ENCODE results near the gene PLEKHA5. TPM values are rescaled to one million over a fixed set of nuclear protein-coding genes. Genes with fewer than 3 reads are reported as not detected.

The PLEKHA5 gene
- total RNA-seq, 1 donor from 2014 or later = 62.5 TPM

- ATAC-seq = no peak
- intact Hi-C loops (cut with micrococcal nuclease) = no loop called here
- no peak for DNase-seq
These were observed 114.0 kb downstream of the PLEKHA5 start for GRCh38 chr12:19243551-19243950.

- DNase-seq (no peak), ATAC-seq (peak; percentile 52)
- intact Hi-C loops (cut with micrococcal nuclease) = no loop called here
These were observed 114.8 kb downstream of the PLEKHA5 start for GRCh38 chr12:19244312-19244711.

- ATAC-seq (no peak), DNase-seq (no peak)
- intact Hi-C loops (cut with micrococcal nuclease) = no loop called here
These were observed 115.6 kb downstream of the PLEKHA5 start for GRCh38 chr12:19245106-19245505.

- intact Hi-C loops (cut with micrococcal nuclease) = no loop called here
- ATAC-seq = no peak
- no peak for DNase-seq
These were observed 116.1 kb downstream of the PLEKHA5 start for GRCh38 chr12:19245666-19246065.

- ATAC-seq (no peak), DNase-seq (no peak)
- intact Hi-C loops (cut with micrococcal nuclease) = no loop called here
These were observed 117.4 kb downstream of the PLEKHA5 start for GRCh38 chr12:19246933-19247332.

GRCh38 chr12:19248929-19249602 is 119.5 kb downstream of the PLEKHA5 start:
- intact Hi-C loops (cut with micrococcal nuclease) = no loop called here
- no peak for DNase-seq
- ATAC-seq = no peak

- intact Hi-C loops (cut with micrococcal nuclease) = no loop called here
- no peak for DNase-seq
- peak; percentile 36 for ATAC-seq
These were observed 122.1 kb downstream of the PLEKHA5 start for GRCh38 chr12:19251481-19252132.

GRCh38 chr12:19260135-19260534 is 130.6 kb downstream of the PLEKHA5 start:
- no peak for DNase-seq
- intact Hi-C loops (cut with micrococcal nuclease) = no loop called here

GRCh38 chr12:19261773-19262172 is 132.2 kb downstream of the PLEKHA5 start:
- no peak for DNase-seq
- ATAC-seq = no peak
- intact Hi-C loops (cut with micrococcal nuclease) = no loop called here

More at GRCh38 chr12:19260135-19260534, 130.6 kb downstream of the PLEKHA5 start:
- no peak for ATAC-seq

GRCh38 chr12:19263672-19264071 is 134.1 kb downstream of the PLEKHA5 start:
- ATAC-seq (no peak), DNase-seq (no peak)
- intact Hi-C loops (cut with micrococcal nuclease) = no loop called here

GRCh38 chr12:19273482-19274330 is 144.2 kb downstream of the PLEKHA5 start:
- DNase-seq (peak; percentile 75), ATAC-seq (peak; percentile 85)
- intact Hi-C loops (cut with micrococcal nuclease) = no loop called here

GRCh38 chr12:19276767-19277166 is 147.2 kb downstream of the PLEKHA5 start:
- DNase-seq (no peak), ATAC-seq (no peak)
- intact Hi-C loops (cut with micrococcal nuclease) = no loop called here

GRCh38 chr12:19277711-19278110 is 148.2 kb downstream of the PLEKHA5 start:
- no peak for DNase-seq
- intact Hi-C loops (cut with micrococcal nuclease) = no loop called here
- ATAC-seq = no peak

GRCh38 chr12:19278407-19278806 is 148.9 kb downstream of the PLEKHA5 start:
- intact Hi-C loops (cut with micrococcal nuclease) = no loop called here
- peak; percentile 46 for ATAC-seq
- no peak for DNase-seq

GRCh38 chr12:19282133-19282699 is 152.7 kb downstream of the PLEKHA5 start:
- intact Hi-C loops (cut with micrococcal nuclease) = loop anchor here (10.0 kb wide), 1 partner anchor 97 kb away; no protein-coding TSS in a partner anchor
- ATAC-seq (no peak), DNase-seq (no peak)

- intact Hi-C loops (cut with micrococcal nuclease) = loop anchor here (10.0 kb wide), 1 partner anchor 100 kb away; no protein-coding TSS in a partner anchor
- ATAC-seq (no peak), DNase-seq (no peak)
These were observed 155.1 kb downstream of the PLEKHA5 start for GRCh38 chr12:19284658-19285057.

GRCh38 chr12:19285793-19286448 is 156.4 kb downstream of the PLEKHA5 start:
- ATAC-seq (no peak), DNase-seq (no peak)
- intact Hi-C loops (cut with micrococcal nuclease) = loop anchor here (10.0 kb wide), 1 partner anchor 101 kb away; no protein-coding TSS in a partner anchor

- DNase-seq = no peak
- intact Hi-C loops (cut with micrococcal nuclease) = loop anchor here (10.0 kb wide), 1 partner anchor 103 kb away; no protein-coding TSS in a partner anchor
- no peak for ATAC-seq
These were observed 157.8 kb downstream of the PLEKHA5 start for GRCh38 chr12:19287302-19287701.

- ATAC-seq (no peak), DNase-seq (no peak)
- intact Hi-C loops (cut with micrococcal nuclease) = loop anchor here (10.0 kb wide), 1 partner anchor 103 kb away; no protein-coding TSS in a partner anchor
These were observed 158.6 kb downstream of the PLEKHA5 start for GRCh38 chr12:19288161-19288560.
